Muscle of arm (tissue), 14 donors: ENCODE results near the gene OR13C4. TPM values are rescaled to one million over a fixed set of nuclear protein-coding genes. Genes with fewer than 3 reads are reported as not detected.
A peak's percentile ranks its signal among the peaks of the same experiment; 100 is the strongest.
"Not testable (repeated sequence)": the region's sequence is repeated elsewhere in the genome, so short reads cannot be mapped to it uniquely, and the experiment has no call there.

Experiments
- DNase-seq: peaks from one replicate; pipeline ENCODE4 v3.0.0-alpha.2; 2013
- long read RNA-seq, 11 donors: transcript quantifications; one replicate each; lab custom pipeline, GENCODE V29; 2026
- polyA plus RNA-seq, 12 donors: library from polyadenylated mRNA; unstranded; fragments of 120-200 nt; gene quantifications; one replicate each; pipeline ENCODE4 v1.2.1, GENCODE V29; 2013; ENCODE audit not compliant: insufficient read length in 12 of 12

OR13C4 gene
- polyA plus RNA-seq: not detected
- long read RNA-seq, donor 1: 0 reads
- long read RNA-seq, donor 2: 0 reads
- long read RNA-seq, donor 3: 0 reads
- long read RNA-seq, donor 4: 0 reads
- long read RNA-seq, donor 5: 0 reads
- long read RNA-seq, donor 6: 0 reads
- long read RNA-seq, donor 7: 0 reads
- long read RNA-seq, donor 8: 0 reads
- long read RNA-seq, donor 9: 0 reads
- long read RNA-seq, donor 10: 0 reads
- long read RNA-seq, donor 11: 0 reads

GRCh38 chr9:104527109-104527508 lies at the start of gene OR13C4:
TSS of gene OR13C4 (minus strand) at chr9:104527209. CDS start at chr9:104527209, 0 bp downstream.
- no peak for DNase-seq

- no peak for DNase-seq
These were observed 48.4 kb upstream of the OR13C4 start for GRCh38 chr9:104575456-104575855.

- no peak for DNase-seq
These were observed 45.6 kb upstream of the OR13C4 start for GRCh38 chr9:104572612-104573011.

GRCh38 chr9:104568868-104569267 lies 41.9 kb upstream of the OR13C4 start, which contains the start of gene OR13C8:
TSS of gene OR13C8 (plus strand) at chr9:104569168. CDS start at chr9:104569168, 0 bp downstream.
- DNase-seq: no peak

- no peak for DNase-seq
These were observed 37.3 kb upstream of the OR13C4 start for GRCh38 chr9:104564358-104564757.

- DNase-seq: no peak
These were observed 30.0 kb upstream of the OR13C4 start for GRCh38 chr9:104556830-104557634.

- DNase-seq: no peak
These were observed 28.5 kb upstream of the OR13C4 start for GRCh38 chr9:104555521-104555920.

- no peak for DNase-seq
These were observed 26.3 kb upstream of the OR13C4 start for GRCh38 chr9:104553261-104553660.

GRCh38 chr9:104544644-104545043 lies 17.6 kb upstream of the OR13C4 start:
- DNase-seq: no peak

GRCh38 chr9:104539275-104539674 lies 12.3 kb upstream of the OR13C4 start:
- no peak for DNase-seq

GRCh38 chr9:104536756-104537155 lies 9.7 kb upstream of the OR13C4 start, which contains the start of gene OR13C3:
TSS of gene OR13C3 (minus strand) at chr9:104536856. CDS start at chr9:104536723, 133 bp downstream.
- no peak for DNase-seq

- DNase-seq: not testable (repeated sequence)
These were observed 6.8 kb downstream of the OR13C4 start for GRCh38 chr9:104520241-104520640.

- DNase-seq: no peak
These were observed 12.1 kb downstream of the OR13C4 start for GRCh38 chr9:104514901-104515300.

- no peak for DNase-seq
These were observed 20.4 kb downstream of the OR13C4 start for GRCh38 chr9:104506565-104506964.

- DNase-seq: no peak
These were observed 23.0 kb downstream of the OR13C4 start, which contains the start of gene OR13F1 for GRCh38 chr9:104503963-104504362. TSS of gene OR13F1 (plus strand) at chr9:104504263. CDS start at chr9:104504263, 0 bp downstream.

GRCh38 chr9:104503440-104503839 lies 23.6 kb downstream of the OR13C4 start:
- no peak for DNase-seq

- no peak for DNase-seq
These were observed 32.2 kb downstream of the OR13C4 start for GRCh38 chr9:104494808-104495207.

GRCh38 chr9:104485014-104485413 lies 42.0 kb downstream of the OR13C4 start:
- no peak for DNase-seq

- peak; percentile 4 for DNase-seq
These were observed 44.0 kb downstream of the OR13C4 start for GRCh38 chr9:104482921-104483570.
